GM10266 (cell line): Measurements from ENCODE around the gene NINL.

Experiments
- DNase-seq: peaks from one replicate; pipeline ENCODE4 v3.0.0; 2012; ENCODE audit errors: extremely low spot score
- CTCF ChIP-seq: IDR thresholded peaks from 2 replicates; pipeline ENCODE4 v1.5.1; 2012; ENCODE audit warnings: mild to moderate bottlenecking, low read depth; ENCODE audit not compliant: control insufficient read depth, insufficient read depth; ENCODE audit errors: missing control alignments

The NINL gene

GRCh38 chr20:25534845-25535244, 50.5 kb downstream of the NINL start:
- DNase-seq, result no peak
- TF ChIP-seq CTCF, result no peak

GRCh38 chr20:25533920-25534700, 51.2 kb downstream of the NINL start:
- no peak for TF ChIP-seq CTCF
- DNase-seq, result no peak

GRCh38 chr20:25532971-25533391, 52.4 kb downstream of the NINL start:
- no peak for DNase-seq
- no peak for TF ChIP-seq CTCF

GRCh38 chr20:25532015-25532751, 53.1 kb downstream of the NINL start:
- no peak for DNase-seq

GRCh38 chr20:25529295-25529951, 55.9 kb downstream of the NINL start:
- no peak for TF ChIP-seq CTCF

More at GRCh38 chr20:25532015-25532751, 53.1 kb downstream of the NINL start:
- no peak for TF ChIP-seq CTCF

GRCh38 chr20:25527949-25528348, 57.4 kb downstream of the NINL start:
- DNase-seq, result no peak
- no peak for TF ChIP-seq CTCF

More at GRCh38 chr20:25529295-25529951, 55.9 kb downstream of the NINL start:
- no peak for DNase-seq
